Esophagus squamous epithelium (tissue), 5 donors: Measurements from ENCODE around the gene LCE6A. TPM values are rescaled to one million over a fixed set of nuclear protein-coding genes. Genes with fewer than 3 reads are reported as not detected.
A peak's percentile ranks its signal among the peaks of the same experiment; 100 is the strongest.

Source experiments
- DNase-seq: peaks from one replicate; lab custom pipeline; 2025; lab: John Stamatoyannopoulos, UW
- H3K27ac ChIP-seq, 4 donors: fragments of 200-600 bp; sonication (generic); one replicate each; pipeline ENCODE4 v1.5.1; 2016 to 2019; ENCODE audit warnings: mild to moderate bottlenecking in 1 of 4
- H3K27me3 ChIP-seq, 4 donors: fragments of 200-600 bp; sonication (generic); 1 replicate in 3 of 4; 2 replicates in 1 of 4; pipeline versions ENCODE4 v1.5.1 to v1.6.0; 2017 to 2021; ENCODE audit warnings: antibody characterized with exemption in 1 of 4
- H3K36me3 ChIP-seq, 3 donors: fragments of 200-600 bp; sonication (generic); one replicate each; pipeline ENCODE4 v1.5.1; 2016 to 2019
- H3K4me1 ChIP-seq, 3 donors: fragments of 200-600 bp; sonication (generic); one replicate each; pipeline ENCODE4 v1.5.1; 2017 to 2019
- H3K4me3 ChIP-seq, 4 donors: fragments of 200-600 bp; sonication (generic); 1 replicate in 3 of 4; 2 replicates in 1 of 4; pipeline ENCODE4 v1.5.1; 2016 to 2019; ENCODE audit warnings: mild to moderate bottlenecking in 2 of 4, moderate library complexity in 1 of 4
- H3K9me3 ChIP-seq, 3 donors: fragments of 200-600 bp; sonication (generic); one replicate each; pipeline ENCODE4 v1.5.1; 2016 to 2019
- POLR2A ChIP-seq, 4 donors: fragments of 450-650 bp; IDR thresholded peaks; one replicate each; pipeline ENCODE4 v1.6.1; 2017; ENCODE audit warnings: antibody characterized with exemption in 4 of 4, mild to moderate bottlenecking in 4 of 4, moderate library complexity in 3 of 4
- WGBS, 2 donors: methylation state at CpG; one replicate each; pipeline ENCODE4 v1.1.5; 2018; 5-methylcytosine and 5-hydroxymethylcytosine counted together
- intact Hi-C: fragments of 100-400 bp; cut with DNase I; formaldehyde crosslinking; loops from one replicate; pipeline ENCODE4 v1.15.0; 2022
- total RNA-seq, 4 donors: library from RNA; depleted of rRNA; stranded (reverse); fragments of >200 nt; gene quantifications; one replicate each; pipeline ENCODE4 v1.1.0, GENCODE V29; 2016
- TF ChIP-seq, protein P1 (sequence below), 6 experiments: fragments of 450-650 bp in 4 of 6; fragments of 200-600 bp in 2 of 6; sonication (generic) in 2 of 6; IDR thresholded peaks; one replicate each; pipeline ENCODE4 v1.5.1; 2016 to 2019; ENCODE audit warnings: antibody characterized with exemption in 6 of 6, mild to moderate bottlenecking in 4 of 6, moderate library complexity in 4 of 6
- donor health status: DM: yes; HTN: yes; CAD: no.

The LCE6A gene
- total RNA-seq, 4 donors from 2014 or later, result not detected

DNA sequence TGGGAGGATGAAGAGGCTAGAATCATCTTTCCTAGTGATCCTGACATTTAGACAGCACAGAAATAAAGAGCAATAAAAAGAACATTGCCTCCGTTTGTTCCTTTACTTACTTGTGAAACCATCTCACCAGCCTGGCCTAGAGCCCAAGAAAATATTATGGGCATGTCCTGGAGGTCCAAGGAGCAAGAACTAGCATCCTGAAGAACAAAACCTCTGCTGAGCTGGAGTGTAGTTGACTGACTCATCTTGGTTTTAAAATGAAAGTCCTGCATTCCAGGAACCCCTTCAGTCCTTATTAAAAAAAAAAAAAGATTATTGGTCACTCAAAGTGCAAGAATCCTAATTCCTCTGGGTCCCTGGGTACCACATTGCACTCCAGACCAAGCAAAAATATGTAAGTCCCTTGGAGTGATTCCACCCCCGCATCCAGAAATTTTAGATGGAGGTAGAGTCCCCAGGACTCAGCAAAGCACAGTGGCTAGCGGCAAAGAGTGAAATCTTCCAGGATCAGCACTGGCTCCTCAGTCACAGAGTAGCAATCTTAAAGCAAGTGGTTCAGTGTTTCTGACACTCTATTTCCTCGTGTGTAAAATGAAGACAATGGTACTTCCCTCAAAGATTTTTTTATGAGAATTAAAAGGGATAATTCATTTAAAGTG lies 42.4 kb downstream of the LCE6A start:
- Histone ChIP-seq H3K27ac (peak overlapping the region in 1 of 4 donors; percentile 69), H3K9me3 (no peaks in the 10 kb centered on the region), H3K27me3 (no peaks in the 10 kb centered on the region), H3K36me3 (no peaks in the 10 kb centered on the region), H3K4me1 (peaks cover 0 to 70% (median 27%) of the 10 kb centered on the region in 3 donors), H3K4me3 (no peak overlapping the region)
- DNase-seq, result no peak
- TF ChIP-seq POLR2A (IDR thresholded peaks at IDR 0.05), result no peak
- 52 to 54% methylated on average over 4 of the region's 4 CpGs for WGBS, 2 donors
- intact Hi-C loops, result no loop called here

DNA sequence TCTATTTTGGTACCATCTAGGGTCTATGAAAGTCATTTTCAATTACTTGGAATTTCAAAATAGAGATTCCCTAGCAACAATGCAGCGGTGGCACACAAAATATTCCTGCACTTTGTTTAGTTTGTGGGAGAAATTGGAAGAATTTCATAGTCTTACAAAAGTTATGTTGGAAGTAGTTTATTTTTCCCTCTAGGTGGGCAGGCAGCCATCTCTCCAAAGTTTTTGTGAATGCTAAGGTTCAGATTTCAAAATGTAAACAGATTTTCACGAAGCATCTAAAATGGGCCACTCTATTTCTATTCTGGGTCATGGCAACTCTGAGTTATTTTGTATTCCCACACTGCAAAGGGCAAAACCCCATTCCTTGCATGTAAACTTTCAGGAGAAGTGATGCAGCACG lies 43.4 kb downstream of the LCE6A start:
- TF ChIP-seq POLR2A (IDR thresholded peaks at IDR 0.05), result no peak
- TF ChIP-seq, protein P1, sequence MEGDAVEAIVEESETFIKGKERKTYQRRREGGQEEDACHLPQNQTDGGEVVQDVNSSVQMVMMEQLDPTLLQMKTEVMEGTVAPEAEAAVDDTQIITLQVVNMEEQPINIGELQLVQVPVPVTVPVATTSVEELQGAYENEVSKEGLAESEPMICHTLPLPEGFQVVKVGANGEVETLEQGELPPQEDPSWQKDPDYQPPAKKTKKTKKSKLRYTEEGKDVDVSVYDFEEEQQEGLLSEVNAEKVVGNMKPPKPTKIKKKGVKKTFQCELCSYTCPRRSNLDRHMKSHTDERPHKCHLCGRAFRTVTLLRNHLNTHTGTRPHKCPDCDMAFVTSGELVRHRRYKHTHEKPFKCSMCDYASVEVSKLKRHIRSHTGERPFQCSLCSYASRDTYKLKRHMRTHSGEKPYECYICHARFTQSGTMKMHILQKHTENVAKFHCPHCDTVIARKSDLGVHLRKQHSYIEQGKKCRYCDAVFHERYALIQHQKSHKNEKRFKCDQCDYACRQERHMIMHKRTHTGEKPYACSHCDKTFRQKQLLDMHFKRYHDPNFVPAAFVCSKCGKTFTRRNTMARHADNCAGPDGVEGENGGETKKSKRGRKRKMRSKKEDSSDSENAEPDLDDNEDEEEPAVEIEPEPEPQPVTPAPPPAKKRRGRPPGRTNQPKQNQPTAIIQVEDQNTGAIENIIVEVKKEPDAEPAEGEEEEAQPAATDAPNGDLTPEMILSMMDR (IDR thresholded peaks at IDR 0.05), result no peak
- Histone ChIP-seq H3K27ac (peak overlapping the region in 1 of 4 donors; percentile 60), H3K4me1 (peaks cover 0 to 60% (median 24%) of the 10 kb centered on the region in 3 donors), H3K27me3 (no peaks in the 10 kb centered on the region), H3K4me3 (no peak overlapping the region), H3K9me3 (no peaks in the 10 kb centered on the region), H3K36me3 (no peaks in the 10 kb centered on the region)
- no peak for DNase-seq
- WGBS, 2 donors, result 23 to 36% methylated on average over 3 of the region's 3 CpGs
- intact Hi-C loops, result no loop called here

- Histone ChIP-seq H3K36me3 (no peaks in the 10 kb centered on the region), H3K27ac (peak overlapping the region in 3 of 4 donors; percentile 22 to 60 (median 32)), H3K4me1 (peaks cover 0 to 58% (median 24%) of the 10 kb centered on the region in 3 donors), H3K27me3 (no peaks in the 10 kb centered on the region), H3K9me3 (no peaks in the 10 kb centered on the region), H3K4me3 (no peak overlapping the region)
- no peak for TF ChIP-seq POLR2A (IDR thresholded peaks at IDR 0.05)
- TF ChIP-seq, protein P1 (IDR thresholded peaks at IDR 0.05), result no peak
- DNase-seq, result no peak
- 20 to 32% methylated on average over 3 to 5 of the region's 8 CpGs for WGBS, 2 donors
- intact Hi-C loops, result no loop called here
These were observed 44.2 kb downstream of the LCE6A start for GRCh38 chr1:152886758-152887409.

GRCh38 chr1:152888126-152888525 lies 45.5 kb downstream of the LCE6A start:
- DNase-seq, result no peak
- no peaks in the 10 kb centered on the region for H3K36me3 ChIP-seq
- no peak overlapping the region for H3K4me3 ChIP-seq
- H3K9me3 ChIP-seq, result no peaks in the 10 kb centered on the region
- WGBS, 2 donors, result 44 to 50% methylated on average over 1 of the region's 1 CpG
- TF ChIP-seq POLR2A (IDR thresholded peaks at IDR 0.05), result no peak
- TF ChIP-seq, protein P1 (IDR thresholded peaks at IDR 0.05), result no peak
- intact Hi-C loops, result no loop called here
- H3K27ac ChIP-seq, result no peak overlapping the region
- H3K4me1 ChIP-seq, result peaks cover 0 to 56% (median 24%) of the 10 kb centered on the region in 3 donors
- H3K27me3 ChIP-seq, result no peaks in the 10 kb centered on the region

Other genes starting within 250 kb of the LCE6A start
- not detected for gene LCE3C, start 242.6 kb upstream of the LCE6A start, total RNA-seq
- gene LCE3B, start 229.0 kb upstream of the LCE6A start, total RNA-seq, result not detected
- gene LCE3A, start 219.8 kb upstream of the LCE6A start, total RNA-seq, result not detected
- gene LCE2D, start 179.5 kb upstream of the LCE6A start, total RNA-seq, result not detected
- not detected for gene LCE2C, start 167.6 kb upstream of the LCE6A start, total RNA-seq
- gene LCE2B, start 156.7 kb upstream of the LCE6A start, total RNA-seq, result not detected
- not detected for gene LCE2A, start 144.5 kb upstream of the LCE6A start, total RNA-seq
- not detected for gene LCE4A, start 134.7 kb upstream of the LCE6A start, total RNA-seq
- 1 to 10 TPM in 2 of 4 donors, under 1 TPM in 2; 0.09 to 3.7 (median 1.2) TPM for gene KPRP, start 84.8 kb upstream of the LCE6A start, total RNA-seq
- not detected for gene LCE1F, start 67.7 kb upstream of the LCE6A start, total RNA-seq
- not detected for gene LCE1E, start 56.6 kb upstream of the LCE6A start, total RNA-seq
- gene LCE1D, start 46.1 kb upstream of the LCE6A start, total RNA-seq, result not detected
- under 1 TPM in 1 of 4 donors, not detected in 3; 0.57 TPM for gene LCE1C, start 36.2 kb upstream of the LCE6A start, total RNA-seq
- gene LCE1B, start 30.9 kb upstream of the LCE6A start, total RNA-seq, result not detected
- not detected for gene LCE1A, start 15.4 kb upstream of the LCE6A start, total RNA-seq
- not detected for gene LCE7A, start 17.1 kb downstream of the LCE6A start, total RNA-seq
- not detected for gene SMCP, start 35.5 kb downstream of the LCE6A start, total RNA-seq
- 100 to 1,000 TPM; 155 to 336 (median 262) TPM for gene IVL, start 65.7 kb downstream of the LCE6A start, total RNA-seq
- gene SPRR5, start 104.3 kb downstream of the LCE6A start, total RNA-seq, result 1 to 10 TPM in 2 of 4 donors, not detected in 2; 1.3 to 2.2 TPM
- 1 to 10 TPM in 2 of 4 donors, under 1 TPM in 1, not detected in 1; 0.64 to 6.4 (median 1.3) TPM for gene SPRR4, start 127.8 kb downstream of the LCE6A start, total RNA-seq
- gene SPRR1A, start 141.2 kb downstream of the LCE6A start, total RNA-seq, result 1,000 to 10,000 TPM in 1 of 4 donors, 100 to 1,000 TPM in 2, 10 to 100 TPM in 1; 57.4 to 1,951 (median 348) TPM
- over 10,000 TPM in 1 of 4 donors, 1,000 to 10,000 TPM in 3; 7,283 to 22,357 (median 8,768) TPM for gene SPRR3, start 158.9 kb downstream of the LCE6A start, total RNA-seq
- gene SPRR1B, start 188.3 kb downstream of the LCE6A start, total RNA-seq, result 1,000 to 10,000 TPM in 1 of 4 donors, 100 to 1,000 TPM in 3; 102 to 3,090 (median 871) TPM
- gene SPRR2D, start 198.3 kb downstream of the LCE6A start, total RNA-seq, result 1,000 to 10,000 TPM in 1 of 4 donors, 100 to 1,000 TPM in 2, 1 to 10 TPM in 1; 8.2 to 1,680 (median 542) TPM
- gene SPRR2A, start 214.7 kb downstream of the LCE6A start, total RNA-seq, result 1,000 to 10,000 TPM in 3 of 4 donors, 10 to 100 TPM in 1; 60.3 to 5,271 (median 1,851) TPM
- gene SPRR2B, start 228.8 kb downstream of the LCE6A start, total RNA-seq, result 10 to 100 TPM in 1 of 4 donors, 1 to 10 TPM in 2, not detected in 1; 1.9 to 99.4 (median 7.0) TPM